ENCODE data around the gene ST3GAL4.
"Not testable (repeated sequence)": the region's sequence is repeated elsewhere in the genome, so short reads cannot be mapped to it uniquely, and the experiment has no call there.

The ST3GAL4 gene

GRCh38 chr11:126363706-126364248, 8.3 kb downstream of the ST3GAL4 start:
- no peak overlapping the region for H3K4me3 ChIP-seq (ENCODE audit: control insufficient read depth, low read depth, low read length)
- TF ChIP-seq CTCF (IDR thresholded peaks at IDR 0.05; ENCODE audit: control insufficient read depth, insufficient read depth, low read depth, low read length, missing control alignments): no peak
- DNase-seq (ENCODE audit: low read depth): no peak

GRCh38 chr11:126364735-126365134, 9.2 kb downstream of the ST3GAL4 start:
- H3K4me3 ChIP-seq (ENCODE audit: control insufficient read depth, low read depth, low read length); DNase-seq (ENCODE audit: low read depth): not testable (repeated sequence)

- not testable (repeated sequence) for DNase-seq (ENCODE audit: low read depth); H3K4me3 ChIP-seq (ENCODE audit: control insufficient read depth, low read depth, low read length)
Observed at GRCh38 chr11:126365508-126365907, 10.0 kb downstream of the ST3GAL4 start.

GRCh38 chr11:126366064-126366822, 10.8 kb downstream of the ST3GAL4 start:
- H3K4me3 ChIP-seq (ENCODE audit: control insufficient read depth, low read depth, low read length): no peak overlapping the region
- no peak for DNase-seq (ENCODE audit: low read depth)
- no peak for TF ChIP-seq CTCF (IDR thresholded peaks at IDR 0.05; ENCODE audit: control insufficient read depth, insufficient read depth, low read depth, low read length, missing control alignments)

GRCh38 chr11:126366823-126367654, 11.6 kb downstream of the ST3GAL4 start:
- DNase-seq (ENCODE audit: low read depth); H3K4me3 ChIP-seq (ENCODE audit: control insufficient read depth, low read depth, low read length): not testable (repeated sequence)

- H3K4me3 ChIP-seq (ENCODE audit: control insufficient read depth, low read depth, low read length); DNase-seq (ENCODE audit: low read depth): not testable (repeated sequence)
Observed at GRCh38 chr11:126367806-126368205, 12.3 kb downstream of the ST3GAL4 start.

GRCh38 chr11:126368336-126369119, 13.0 kb downstream of the ST3GAL4 start:
- DNase-seq (ENCODE audit: low read depth); H3K4me3 ChIP-seq (ENCODE audit: control insufficient read depth, low read depth, low read length): not testable (repeated sequence)

- TF ChIP-seq CTCF (IDR thresholded peaks at IDR 0.05; ENCODE audit: control insufficient read depth, insufficient read depth, low read depth, low read length, missing control alignments): no peak
- no peak for DNase-seq (ENCODE audit: low read depth)
Observed at GRCh38 chr11:126370016-126370415, 14.5 kb downstream of the ST3GAL4 start.

GRCh38 chr11:126371595-126371994, 16.1 kb downstream of the ST3GAL4 start:
- no peak for DNase-seq (ENCODE audit: low read depth)
- no peak overlapping the region for H3K4me3 ChIP-seq (ENCODE audit: control insufficient read depth, low read depth, low read length)
- no peak for TF ChIP-seq CTCF (IDR thresholded peaks at IDR 0.05; ENCODE audit: control insufficient read depth, insufficient read depth, low read depth, low read length, missing control alignments)

More at GRCh38 chr11:126370016-126370415, 14.5 kb downstream of the ST3GAL4 start:
- no peak overlapping the region for H3K4me3 ChIP-seq (ENCODE audit: control insufficient read depth, low read depth, low read length)

GRCh38 chr11:126373389-126374066, 18.0 kb downstream of the ST3GAL4 start:
- DNase-seq (ENCODE audit: low read depth); H3K4me3 ChIP-seq (ENCODE audit: control insufficient read depth, low read depth, low read length): not testable (repeated sequence)

GRCh38 chr11:126374562-126375300, 19.2 kb downstream of the ST3GAL4 start:
- H3K4me3 ChIP-seq (ENCODE audit: control insufficient read depth, low read depth, low read length); DNase-seq (ENCODE audit: low read depth): not testable (repeated sequence)
